ENCODE data around the gene HABP2.

DNA sequence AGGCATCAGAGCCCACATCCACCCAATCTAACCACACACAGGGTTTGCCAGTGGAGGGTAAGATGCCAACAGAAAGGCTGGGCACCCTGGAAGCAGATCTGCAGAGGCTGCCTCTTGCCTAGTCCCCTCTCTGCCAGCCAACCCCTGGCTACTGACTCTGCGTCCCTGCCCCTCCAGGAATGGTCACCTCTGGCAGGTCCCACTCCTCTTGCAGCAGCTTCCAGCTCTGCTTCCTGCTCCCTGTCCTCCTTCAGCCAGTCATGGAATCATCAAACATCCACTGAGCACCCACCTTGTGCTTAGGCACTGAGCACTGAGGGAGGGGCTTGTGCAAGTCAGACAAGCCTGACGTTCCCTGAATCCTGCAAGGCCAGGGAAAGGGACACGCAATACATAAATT lies 20.1 kb upstream of the HABP2 start:
- TF ChIP-seq ZNF274 (IDR thresholded peaks at IDR 0.05; ENCODE audit: low read length) = no peak
- TF ChIP-seq ZNF274 (tag by site-specific recombination; IDR thresholded peaks at IDR 0.05; ENCODE audit: borderline replicate concordance) = no peak
- TF ChIP-seq ZNF791 (tag by site-specific recombination; IDR thresholded peaks at IDR 0.05) = no peak
- no peak for TF ChIP-seq ZFP69B (tag by site-specific recombination; IDR thresholded peaks at IDR 0.05)
- TF ChIP-seq, protein P1, sequence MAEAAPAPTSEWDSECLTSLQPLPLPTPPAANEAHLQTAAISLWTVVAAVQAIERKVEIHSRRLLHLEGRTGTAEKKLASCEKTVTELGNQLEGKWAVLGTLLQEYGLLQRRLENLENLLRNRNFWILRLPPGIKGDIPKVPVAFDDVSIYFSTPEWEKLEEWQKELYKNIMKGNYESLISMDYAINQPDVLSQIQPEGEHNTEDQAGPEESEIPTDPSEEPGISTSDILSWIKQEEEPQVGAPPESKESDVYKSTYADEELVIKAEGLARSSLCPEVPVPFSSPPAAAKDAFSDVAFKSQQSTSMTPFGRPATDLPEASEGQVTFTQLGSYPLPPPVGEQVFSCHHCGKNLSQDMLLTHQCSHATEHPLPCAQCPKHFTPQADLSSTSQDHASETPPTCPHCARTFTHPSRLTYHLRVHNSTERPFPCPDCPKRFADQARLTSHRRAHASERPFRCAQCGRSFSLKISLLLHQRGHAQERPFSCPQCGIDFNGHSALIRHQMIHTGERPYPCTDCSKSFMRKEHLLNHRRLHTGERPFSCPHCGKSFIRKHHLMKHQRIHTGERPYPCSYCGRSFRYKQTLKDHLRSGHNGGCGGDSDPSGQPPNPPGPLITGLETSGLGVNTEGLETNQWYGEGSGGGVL (tag by site-specific recombination; IDR thresholded peaks at IDR 0.05) = no peak
- TF ChIP-seq, protein P2, sequence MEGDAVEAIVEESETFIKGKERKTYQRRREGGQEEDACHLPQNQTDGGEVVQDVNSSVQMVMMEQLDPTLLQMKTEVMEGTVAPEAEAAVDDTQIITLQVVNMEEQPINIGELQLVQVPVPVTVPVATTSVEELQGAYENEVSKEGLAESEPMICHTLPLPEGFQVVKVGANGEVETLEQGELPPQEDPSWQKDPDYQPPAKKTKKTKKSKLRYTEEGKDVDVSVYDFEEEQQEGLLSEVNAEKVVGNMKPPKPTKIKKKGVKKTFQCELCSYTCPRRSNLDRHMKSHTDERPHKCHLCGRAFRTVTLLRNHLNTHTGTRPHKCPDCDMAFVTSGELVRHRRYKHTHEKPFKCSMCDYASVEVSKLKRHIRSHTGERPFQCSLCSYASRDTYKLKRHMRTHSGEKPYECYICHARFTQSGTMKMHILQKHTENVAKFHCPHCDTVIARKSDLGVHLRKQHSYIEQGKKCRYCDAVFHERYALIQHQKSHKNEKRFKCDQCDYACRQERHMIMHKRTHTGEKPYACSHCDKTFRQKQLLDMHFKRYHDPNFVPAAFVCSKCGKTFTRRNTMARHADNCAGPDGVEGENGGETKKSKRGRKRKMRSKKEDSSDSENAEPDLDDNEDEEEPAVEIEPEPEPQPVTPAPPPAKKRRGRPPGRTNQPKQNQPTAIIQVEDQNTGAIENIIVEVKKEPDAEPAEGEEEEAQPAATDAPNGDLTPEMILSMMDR (tag by site-specific recombination; IDR thresholded peaks at IDR 0.05) = no peak
- TF ChIP-seq ZNF239 (tag by site-specific recombination; IDR thresholded peaks at IDR 0.05) = no peak
- TF ChIP-seq, protein P3, sequence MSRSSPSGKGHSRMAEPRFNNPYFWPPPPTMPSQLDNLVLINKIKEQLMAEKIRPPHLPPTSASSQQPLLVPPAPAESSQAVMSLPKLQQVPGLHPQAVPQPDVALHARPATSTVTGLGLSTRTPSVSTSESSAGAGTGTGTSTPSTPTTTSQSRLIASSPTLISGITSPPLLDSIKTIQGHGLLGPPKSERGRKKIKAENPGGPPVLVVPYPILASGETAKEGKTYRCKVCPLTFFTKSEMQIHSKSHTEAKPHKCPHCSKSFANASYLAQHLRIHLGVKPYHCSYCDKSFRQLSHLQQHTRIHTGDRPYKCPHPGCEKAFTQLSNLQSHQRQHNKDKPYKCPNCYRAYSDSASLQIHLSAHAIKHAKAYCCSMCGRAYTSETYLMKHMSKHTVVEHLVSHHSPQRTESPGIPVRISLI (tag by site-specific recombination; IDR thresholded peaks at IDR 0.05) = no peak
- TF ChIP-seq PRDM1 (tag by site-specific recombination; IDR thresholded peaks at IDR 0.05) = no peak
- no peak for TF ChIP-seq ZNF670 (tag by site-specific recombination; IDR thresholded peaks at IDR 0.05; ENCODE audit: low read depth)
- no peak for TF ChIP-seq ZNF169 (tag by site-specific recombination; IDR thresholded peaks at IDR 0.05)
- TF ChIP-seq, protein P4, sequence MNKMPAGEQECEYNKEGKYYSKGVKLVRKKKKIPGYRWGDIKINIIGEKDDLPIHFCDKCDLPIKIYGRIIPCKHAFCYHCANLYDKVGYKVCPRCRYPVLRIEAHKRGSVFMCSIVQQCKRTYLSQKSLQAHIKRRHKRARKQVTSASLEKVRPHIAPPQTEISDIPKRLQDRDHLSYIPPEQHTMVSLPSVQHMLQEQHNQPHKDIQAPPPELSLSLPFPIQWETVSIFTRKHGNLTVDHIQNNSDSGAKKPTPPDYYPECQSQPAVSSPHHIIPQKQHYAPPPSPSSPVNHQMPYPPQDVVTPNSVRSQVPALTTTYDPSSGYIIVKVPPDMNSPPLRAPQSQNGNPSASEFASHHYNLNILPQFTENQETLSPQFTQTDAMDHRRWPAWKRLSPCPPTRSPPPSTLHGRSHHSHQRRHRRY (tag by site-specific recombination; IDR thresholded peaks at IDR 0.05) = no peak
- TF ChIP-seq ZBTB7A (tag by site-specific recombination; IDR thresholded peaks at IDR 0.05; ENCODE audit: low read depth) = no peak
- no peak for TF ChIP-seq ZNF121 (tag by site-specific recombination; IDR thresholded peaks at IDR 0.05)

All from HEK293 (cell line).